ENCODE data around the gene PPRC1.

DNA sequence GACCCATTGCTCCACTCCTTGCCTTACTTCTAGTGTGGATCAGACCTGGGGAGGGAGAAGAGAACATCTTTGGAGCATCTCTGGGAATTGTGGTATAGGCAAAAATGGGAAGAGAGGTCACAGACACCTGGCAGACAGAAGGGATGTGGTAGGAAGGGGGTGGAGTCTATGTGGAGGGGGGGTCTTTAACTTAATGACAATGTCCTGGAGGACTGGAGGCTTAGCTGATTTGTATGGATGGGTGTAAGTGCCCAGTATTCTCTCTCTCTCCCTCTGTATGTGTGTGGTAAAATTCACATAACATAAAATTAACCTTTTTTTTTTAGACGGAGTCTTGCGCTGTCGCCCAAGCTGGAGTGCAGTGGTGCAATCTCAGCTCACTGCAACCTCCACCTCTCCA is 9.6 kb upstream of the PPRC1 start:
- TF ChIP-seq, protein P1, sequence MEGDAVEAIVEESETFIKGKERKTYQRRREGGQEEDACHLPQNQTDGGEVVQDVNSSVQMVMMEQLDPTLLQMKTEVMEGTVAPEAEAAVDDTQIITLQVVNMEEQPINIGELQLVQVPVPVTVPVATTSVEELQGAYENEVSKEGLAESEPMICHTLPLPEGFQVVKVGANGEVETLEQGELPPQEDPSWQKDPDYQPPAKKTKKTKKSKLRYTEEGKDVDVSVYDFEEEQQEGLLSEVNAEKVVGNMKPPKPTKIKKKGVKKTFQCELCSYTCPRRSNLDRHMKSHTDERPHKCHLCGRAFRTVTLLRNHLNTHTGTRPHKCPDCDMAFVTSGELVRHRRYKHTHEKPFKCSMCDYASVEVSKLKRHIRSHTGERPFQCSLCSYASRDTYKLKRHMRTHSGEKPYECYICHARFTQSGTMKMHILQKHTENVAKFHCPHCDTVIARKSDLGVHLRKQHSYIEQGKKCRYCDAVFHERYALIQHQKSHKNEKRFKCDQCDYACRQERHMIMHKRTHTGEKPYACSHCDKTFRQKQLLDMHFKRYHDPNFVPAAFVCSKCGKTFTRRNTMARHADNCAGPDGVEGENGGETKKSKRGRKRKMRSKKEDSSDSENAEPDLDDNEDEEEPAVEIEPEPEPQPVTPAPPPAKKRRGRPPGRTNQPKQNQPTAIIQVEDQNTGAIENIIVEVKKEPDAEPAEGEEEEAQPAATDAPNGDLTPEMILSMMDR (IDR thresholded peaks at IDR 0.05): no peak
- no peak for TF ChIP-seq POLR2AphosphoS5 (IDR thresholded peaks at IDR 0.05; ENCODE audit: low read depth, low read length)
